Measurements from ENCODE around the gene PINK1.
A peak's percentile ranks its signal among the peaks of the same experiment; 100 is the strongest.

The PINK1 gene

DNA sequence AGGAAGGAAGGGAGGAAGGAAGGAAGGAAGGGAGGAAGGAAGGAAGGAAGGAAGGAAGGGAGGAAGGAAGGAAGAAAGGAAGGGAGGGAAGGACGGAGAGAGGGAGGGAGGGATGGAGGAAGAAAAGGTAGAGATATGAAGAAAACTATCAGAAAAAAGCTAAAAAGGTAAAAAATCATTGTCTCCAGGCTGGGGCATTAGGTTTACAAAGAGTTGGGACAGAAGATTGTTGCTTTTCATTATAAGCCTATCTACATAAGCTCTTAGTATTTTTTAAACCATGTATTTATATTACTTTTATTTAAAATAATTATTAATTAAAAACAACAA lies 7.2 kb upstream of the PINK1 start:
- Histone ChIP-seq H3K4me1 (ENCODE audit: control insufficient read depth, insufficient read depth, low read length) (no peaks in the 10 kb centered on the region), H3K9me3 (ENCODE audit: control insufficient read depth, insufficient read depth, low read depth, low read length) (no peaks in the 10 kb centered on the region), H3K36me3 (ENCODE audit: control insufficient read depth in 2 of 2, insufficient read depth in 1 of 2, low read length in 2 of 2) (no peaks in the 10 kb centered on the region), H3K27ac (ENCODE audit: extremely low read depth, low read depth, low read length) (no peak overlapping the region), H3K4me3 (ENCODE audit: low read depth, low read length) (no peak overlapping the region)
- TF ChIP-seq ZNF24 (tag by site-specific recombination; IDR thresholded peaks at IDR 0.05) (no peak), ZNF366 (tag by site-specific recombination; conservative IDR thresholded peaks at IDR 0.05) (peak; percentile 88)
- ChIA-PET POLR2A (no interaction called here), CTCF (interaction anchor here (0.5 kb wide), 1 partner anchor 474 kb away, joined by 4 read pairs; no protein-coding TSS in a partner anchor)

DNA sequence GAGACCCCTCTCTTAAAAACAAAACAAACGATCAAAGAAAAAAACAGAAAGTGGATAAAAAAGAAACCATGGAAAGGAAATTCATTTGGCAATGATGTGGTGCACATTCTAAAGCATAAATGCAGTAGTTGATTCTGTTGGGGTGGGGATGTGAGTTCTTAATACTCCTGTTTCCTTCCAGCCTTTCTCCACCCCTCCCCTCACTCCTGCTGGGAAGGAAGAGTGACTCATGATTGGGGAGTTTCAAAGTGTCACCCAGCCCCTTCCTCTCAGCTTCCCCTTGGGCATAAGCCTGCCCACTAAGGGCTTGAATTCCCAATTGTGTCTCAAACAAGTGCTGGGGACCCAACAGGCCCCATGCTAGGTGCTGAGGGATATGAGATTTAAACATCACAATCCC lies 6.7 kb upstream of the PINK1 start:
- Histone ChIP-seq H3K36me3 (ENCODE audit: control insufficient read depth in 2 of 2, insufficient read depth in 1 of 2, low read length in 2 of 2) (no peaks in the 10 kb centered on the region), H3K27ac (ENCODE audit: extremely low read depth, low read depth, low read length) (no peak overlapping the region), H3K4me3 (ENCODE audit: low read depth, low read length) (no peak overlapping the region), H3K4me1 (ENCODE audit: control insufficient read depth, insufficient read depth, low read length) (no peaks in the 10 kb centered on the region), H3K9me3 (ENCODE audit: control insufficient read depth, insufficient read depth, low read depth, low read length) (no peaks in the 10 kb centered on the region)
- ChIA-PET POLR2A (interaction anchor here (0.6 kb wide), 1 partner anchor 156 kb away, joined by 3 read pairs; no protein-coding TSS in a partner anchor), CTCF (no interaction called here)
- 0 out of 2 replicates have a peak, but pooled peaks have one; percentile 25 for TF ChIP-seq ZNF37A (tag by site-specific recombination; IDR thresholded peaks at IDR 0.05)
- TF ChIP-seq ZNF16 (tag by site-specific recombination; IDR thresholded peaks at IDR 0.05; ENCODE audit: low read depth) = no peak
- no peak for TF ChIP-seq ZFP41 (tag by site-specific recombination; IDR thresholded peaks at IDR 0.05; ENCODE audit: borderline replicate concordance)

DNA sequence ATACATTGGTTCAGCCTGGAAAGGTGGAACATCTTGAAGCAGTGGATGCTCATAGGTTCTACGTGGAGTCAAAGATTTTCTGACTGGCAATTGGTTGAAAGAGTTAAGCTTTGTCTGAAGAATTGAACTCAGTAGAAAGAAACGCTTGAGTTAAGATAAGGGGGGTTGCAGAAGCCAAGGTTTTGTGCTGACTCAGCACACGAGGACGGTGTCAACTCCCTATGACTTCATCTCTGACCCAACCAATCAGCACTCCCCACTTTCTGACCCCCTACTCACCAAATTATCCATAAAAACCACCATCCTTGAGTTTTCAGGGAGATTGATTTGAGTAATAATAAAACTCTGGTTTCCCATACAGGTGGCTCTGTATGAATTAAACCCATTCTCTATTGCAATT lies 2.5 kb upstream of the PINK1 start:
- ChIA-PET CTCF (interaction anchor here (0.6 to 6.9 kb wide), 6 partner anchors 20 to 557 kb away, joined by 3 to 105 read pairs (median 3); no protein-coding TSS in a partner anchor), POLR2A (no interaction called here)

DNA sequence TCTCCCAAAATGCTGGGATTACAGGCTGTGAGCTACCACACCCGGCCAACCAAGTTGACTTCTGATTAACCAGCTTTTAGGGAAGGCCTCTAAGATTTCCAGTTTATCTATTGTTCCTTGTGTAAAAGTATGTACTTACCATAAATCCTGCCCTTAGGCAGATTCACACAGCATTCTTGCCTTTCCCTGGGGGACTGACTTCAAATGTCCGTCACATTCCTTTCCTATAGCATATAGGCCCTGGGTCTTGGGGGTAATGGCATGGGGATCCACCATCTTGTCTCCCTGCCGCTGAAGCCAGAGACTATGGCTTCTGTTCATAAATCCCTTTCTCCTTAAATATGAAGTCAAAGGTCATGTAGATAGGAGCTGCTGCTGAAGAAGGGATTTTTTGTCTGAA lies 872 bp upstream of the PINK1 start:
- CTCF ChIA-PET = interaction anchor here (0.6 to 6.9 kb wide), 34 partner anchors 7 to 1623 kb away, joined by 3 to 105 read pairs (median 5); partner anchors contain the start of genes CDA, FAM43B and MUL1
- Histone ChIP-seq H3K9me3 (ENCODE audit: control insufficient read depth, insufficient read depth, low read depth, low read length) (no peaks in the 10 kb centered on the region), H3K36me3 (ENCODE audit: control insufficient read depth in 2 of 2, insufficient read depth in 1 of 2, low read length in 2 of 2) (peaks cover 0 to 9% of the 10 kb centered on the region in 2 experiments; a peak in 1 of 3 replicates), H3K27ac (ENCODE audit: extremely low read depth, low read depth, low read length) (no peak overlapping the region), H3K4me1 (ENCODE audit: control insufficient read depth, insufficient read depth, low read length) (no peaks in the 10 kb centered on the region), H3K4me3 (ENCODE audit: low read depth, low read length) (no peak overlapping the region)
- POLR2A ChIA-PET = interaction anchor here (2.3 kb wide), 1 partner anchor 58 kb away, joined by 24 read pairs; no protein-coding TSS in a partner anchor
- no peak for TF ChIP-seq GLIS2 (tag by site-specific recombination; IDR thresholded peaks at IDR 0.05)
- no peak for TF ChIP-seq ZNF571 (tag by site-specific recombination; IDR thresholded peaks at IDR 0.05)
- TF ChIP-seq TRIM28 (IDR thresholded peaks at IDR 0.05; ENCODE audit: borderline replicate concordance, low read length) = no peak
- TF ChIP-seq ZNF701 (tag by site-specific recombination; IDR thresholded peaks at IDR 0.05) = no peak
- no peak for TF ChIP-seq ZNF155 (tag by site-specific recombination; IDR thresholded peaks at IDR 0.05)
- no peak for TF ChIP-seq ZBTB17 (tag by site-specific recombination; IDR thresholded peaks at IDR 0.05)
- TF ChIP-seq ZNF629 (tag by site-specific recombination; IDR thresholded peaks at IDR 0.05) = no peak
- no peak for TF ChIP-seq ZNF426 (tag by site-specific recombination; IDR thresholded peaks at IDR 0.05)
- TF ChIP-seq, protein P1, sequence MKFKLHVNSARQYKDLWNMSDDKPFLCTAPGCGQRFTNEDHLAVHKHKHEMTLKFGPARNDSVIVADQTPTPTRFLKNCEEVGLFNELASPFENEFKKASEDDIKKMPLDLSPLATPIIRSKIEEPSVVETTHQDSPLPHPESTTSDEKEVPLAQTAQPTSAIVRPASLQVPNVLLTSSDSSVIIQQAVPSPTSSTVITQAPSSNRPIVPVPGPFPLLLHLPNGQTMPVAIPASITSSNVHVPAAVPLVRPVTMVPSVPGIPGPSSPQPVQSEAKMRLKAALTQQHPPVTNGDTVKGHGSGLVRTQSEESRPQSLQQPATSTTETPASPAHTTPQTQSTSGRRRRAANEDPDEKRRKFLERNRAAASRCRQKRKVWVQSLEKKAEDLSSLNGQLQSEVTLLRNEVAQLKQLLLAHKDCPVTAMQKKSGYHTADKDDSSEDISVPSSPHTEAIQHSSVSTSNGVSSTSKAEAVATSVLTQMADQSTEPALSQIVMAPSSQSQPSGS (tag by site-specific recombination; IDR thresholded peaks at IDR 0.05; ENCODE audit: low read depth) = no peak
- TF ChIP-seq ZNF549 (tag by site-specific recombination; IDR thresholded peaks at IDR 0.05) = no peak
- TF ChIP-seq, protein P2, sequence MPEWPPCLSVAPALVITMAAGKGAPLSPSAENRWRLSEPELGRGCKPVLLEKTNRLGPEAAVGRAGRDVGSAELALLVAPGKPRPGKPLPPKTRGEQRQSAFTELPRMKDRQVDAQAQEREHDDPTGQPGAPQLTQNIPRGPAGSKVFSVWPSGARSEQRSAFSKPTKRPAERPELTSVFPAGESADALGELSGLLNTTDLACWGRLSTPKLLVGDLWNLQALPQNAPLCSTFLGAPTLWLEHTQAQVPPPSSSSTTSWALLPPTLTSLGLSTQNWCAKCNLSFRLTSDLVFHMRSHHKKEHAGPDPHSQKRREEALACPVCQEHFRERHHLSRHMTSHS (tag by site-specific recombination; IDR thresholded peaks at IDR 0.05) = no peak
- no peak for TF ChIP-seq KLF9 (tag by site-specific recombination; IDR thresholded peaks at IDR 0.05; ENCODE audit: low read depth)
- no peak for TF ChIP-seq IKZF3 (tag by site-specific recombination; IDR thresholded peaks at IDR 0.05)
- TF ChIP-seq, protein P3, sequence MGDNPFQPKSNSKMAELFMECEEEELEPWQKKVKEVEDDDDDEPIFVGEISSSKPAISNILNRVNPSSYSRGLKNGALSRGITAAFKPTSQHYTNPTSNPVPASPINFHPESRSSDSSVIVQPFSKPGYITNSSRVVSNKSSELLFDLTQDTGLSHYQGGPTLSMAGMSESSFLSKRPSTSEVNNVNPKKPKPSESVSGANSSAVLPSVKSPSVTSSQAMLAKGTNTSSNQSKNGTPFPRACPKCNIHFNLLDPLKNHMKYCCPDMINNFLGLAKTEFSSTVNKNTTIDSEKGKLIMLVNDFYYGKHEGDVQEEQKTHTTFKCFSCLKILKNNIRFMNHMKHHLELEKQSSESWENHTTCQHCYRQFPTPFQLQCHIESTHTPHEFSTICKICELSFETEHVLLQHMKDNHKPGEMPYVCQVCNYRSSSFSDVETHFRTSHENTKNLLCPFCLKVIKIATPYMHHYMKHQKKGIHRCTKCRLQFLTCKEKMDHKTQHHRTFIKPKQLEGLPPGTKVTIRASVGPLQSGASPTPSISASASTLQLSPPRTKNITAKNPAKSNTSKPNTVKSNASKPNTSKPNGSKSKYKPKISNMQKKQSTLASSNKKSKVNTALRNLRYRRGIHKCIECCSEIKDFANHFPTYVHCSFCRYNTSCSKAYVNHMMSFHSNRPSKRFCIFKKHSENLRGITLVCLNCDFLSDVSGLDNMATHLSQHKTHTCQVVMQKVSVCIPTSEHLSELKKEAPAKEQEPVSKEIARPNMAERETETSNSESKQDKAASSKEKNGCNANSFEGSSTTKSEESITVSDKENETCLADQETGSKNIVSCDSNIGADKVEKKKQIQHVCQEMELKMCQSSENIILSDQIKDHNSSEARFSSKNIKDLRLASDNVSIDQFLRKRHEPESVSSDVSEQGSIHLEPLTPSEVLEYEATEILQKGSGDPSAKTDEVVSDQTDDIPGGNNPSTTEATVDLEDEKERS (tag by site-specific recombination; IDR thresholded peaks at IDR 0.05) = no peak
- TF ChIP-seq ZNF184 (tag by site-specific recombination; IDR thresholded peaks at IDR 0.05) = no peak

More for the DNA sequence above, 2.5 kb upstream of the PINK1 start:
- TF ChIP-seq ZIC2 (tag by site-specific recombination; IDR thresholded peaks at IDR 0.05) = no peak
- TF ChIP-seq, protein P4, sequence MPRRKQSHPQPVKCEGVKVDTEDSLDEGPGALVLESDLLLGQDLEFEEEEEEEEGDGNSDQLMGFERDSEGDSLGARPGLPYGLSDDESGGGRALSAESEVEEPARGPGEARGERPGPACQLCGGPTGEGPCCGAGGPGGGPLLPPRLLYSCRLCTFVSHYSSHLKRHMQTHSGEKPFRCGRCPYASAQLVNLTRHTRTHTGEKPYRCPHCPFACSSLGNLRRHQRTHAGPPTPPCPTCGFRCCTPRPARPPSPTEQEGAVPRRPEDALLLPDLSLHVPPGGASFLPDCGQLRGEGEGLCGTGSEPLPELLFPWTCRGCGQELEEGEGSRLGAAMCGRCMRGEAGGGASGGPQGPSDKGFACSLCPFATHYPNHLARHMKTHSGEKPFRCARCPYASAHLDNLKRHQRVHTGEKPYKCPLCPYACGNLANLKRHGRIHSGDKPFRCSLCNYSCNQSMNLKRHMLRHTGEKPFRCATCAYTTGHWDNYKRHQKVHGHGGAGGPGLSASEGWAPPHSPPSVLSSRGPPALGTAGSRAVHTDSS (tag by site-specific recombination; IDR thresholded peaks at IDR 0.05) = no peak
- no peak for TF ChIP-seq HOXC10 (CRISPR knock-in tag; IDR thresholded peaks at IDR 0.05)
- TF ChIP-seq ZNF621 (tag by site-specific recombination; IDR thresholded peaks at IDR 0.05) = no peak
- no peak for TF ChIP-seq ZNF140 (tag by site-specific recombination; IDR thresholded peaks at IDR 0.05)
- TF ChIP-seq ZNF624 (tag by site-specific recombination; IDR thresholded peaks at IDR 0.05) = no peak
- Histone ChIP-seq H3K36me3 (ENCODE audit: control insufficient read depth in 2 of 2, insufficient read depth in 1 of 2, low read length in 2 of 2) (no peaks in the 10 kb centered on the region), H3K4me3 (ENCODE audit: low read depth, low read length) (no peak overlapping the region), H3K9me3 (ENCODE audit: control insufficient read depth, insufficient read depth, low read depth, low read length) (no peaks in the 10 kb centered on the region), H3K27ac (ENCODE audit: extremely low read depth, low read depth, low read length) (no peak overlapping the region), H3K4me1 (ENCODE audit: control insufficient read depth, insufficient read depth, low read length) (no peaks in the 10 kb centered on the region)

Data from HEK293 (cell line).